HG02623 (cell line): ENCODE data around the gene CEP120.
"Not testable (repeated sequence)": the region's sequence is repeated elsewhere in the genome, so short reads cannot be mapped to it uniquely, and the experiment has no call there.

Source experiments
- ATAC-seq: cut with Tn5 transposase; IDR thresholded peaks from one replicate; pipeline ENCODE4 v1.9.1; 2021; ENCODE audit warnings: moderate library complexity; ENCODE audit not compliant: unreplicated experiment

Gene CEP120

GRCh38 chr5:123391009-123391408, 32.2 kb downstream of the CEP120 start:
- no peak for ATAC-seq

- ATAC-seq: no peak
These were observed 33.4 kb downstream of the CEP120 start for GRCh38 chr5:123389794-123390193.

GRCh38 chr5:123387313-123387712, 35.9 kb downstream of the CEP120 start:
- no peak for ATAC-seq

- no peak for ATAC-seq
These were observed 41.0 kb downstream of the CEP120 start for GRCh38 chr5:123382252-123382651.

GRCh38 chr5:123371575-123372179, 51.5 kb downstream of the CEP120 start:
- no peak for ATAC-seq

- no peak for ATAC-seq
These were observed 53.7 kb downstream of the CEP120 start for GRCh38 chr5:123369371-123369968.

GRCh38 chr5:123367739-123368138, 55.5 kb downstream of the CEP120 start:
- ATAC-seq: no peak

- ATAC-seq: no peak
These were observed 58.0 kb downstream of the CEP120 start for GRCh38 chr5:123365156-123365555.

GRCh38 chr5:123364441-123365155, 58.6 kb downstream of the CEP120 start:
- ATAC-seq: no peak

GRCh38 chr5:123360910-123361309, 62.3 kb downstream of the CEP120 start:
- no peak for ATAC-seq

- no peak for ATAC-seq
These were observed 63.0 kb downstream of the CEP120 start for GRCh38 chr5:123360201-123360571.

GRCh38 chr5:123359454-123360200, 63.6 kb downstream of the CEP120 start:
- ATAC-seq: no peak

- ATAC-seq: no peak
These were observed 64.5 kb downstream of the CEP120 start for GRCh38 chr5:123358751-123359150.

- ATAC-seq: no peak
These were observed 64.9 kb downstream of the CEP120 start for GRCh38 chr5:123358304-123358703.

GRCh38 chr5:123351820-123352219, 71.4 kb downstream of the CEP120 start:
- ATAC-seq: no peak

GRCh38 chr5:123351240-123351639, 72.0 kb downstream of the CEP120 start:
- ATAC-seq: no peak

GRCh38 chr5:123350742-123351141, 72.5 kb downstream of the CEP120 start:
- no peak for ATAC-seq

- no peak for ATAC-seq
These were observed 78.3 kb downstream of the CEP120 start for GRCh38 chr5:123344816-123345426.

GRCh38 chr5:123340928-123341327, 82.3 kb downstream of the CEP120 start:
- ATAC-seq: no peak

GRCh38 chr5:123308377-123308776, 114.8 kb downstream of the CEP120 start:
- ATAC-seq: not testable (repeated sequence)

GRCh38 chr5:123305751-123306150, 117.5 kb downstream of the CEP120 start:
- no peak for ATAC-seq
